ENCODE data around the gene OTOGL.

- TF ChIP-seq KLF16 (tag by site-specific recombination; IDR thresholded peaks at IDR 0.05) (no peak), ZNF596 (tag by site-specific recombination; IDR thresholded peaks at IDR 0.05) (no peak), ZNF202 (tag by site-specific recombination; IDR thresholded peaks at IDR 0.05; ENCODE audit: borderline replicate concordance) (no peak), ZNF626 (tag by site-specific recombination; IDR thresholded peaks at IDR 0.05) (no peak), GLIS2 (tag by site-specific recombination; IDR thresholded peaks at IDR 0.05) (no peak), CTCF (tag by site-specific recombination; IDR thresholded peaks at IDR 0.05) (no peak), SP2 (tag by site-specific recombination; IDR thresholded peaks at IDR 0.05) (no peak), ZNF133 (tag by site-specific recombination; IDR thresholded peaks at IDR 0.05) (no peak), ZNF530 (tag by site-specific recombination; IDR thresholded peaks at IDR 0.05; ENCODE audit: low read depth) (no peak), REST (tag by site-specific recombination; IDR thresholded peaks at IDR 0.05) (no peak), ZNF785 (tag by site-specific recombination; IDR thresholded peaks at IDR 0.05) (no peak)
Observed at GRCh38 chr12:80116735-80117134, 17.4 kb downstream of the OTOGL start.
